ENCODE results near the gene PARN. TPM values are rescaled to one million over a fixed set of nuclear protein-coding genes. Genes with fewer than 3 reads are reported as not detected.

Gene PARN
- total and polyA plus RNA-seq, 2 of the 4 experiments (the other 2 are of a cell fraction): 24.6 to 25.1 TPM

GRCh38 chr16:14676633-14677032 lies 46.6 kb upstream of the PARN start:
- no peak overlapping the region for H2AK9ac ChIP-seq (replicated peaks; ENCODE audit: low read depth, low read length, poor library complexity)
- no peak overlapping the region for H4K91ac ChIP-seq (ENCODE audit: insufficient read depth, low read depth, low read length)
- in situ Hi-C loops (cut with MboI; ENCODE audit: low sequenced_read_pairs): no loop called here
- no TSS peak for BruUV-seq (replicated peaks)
- H2BK120ac ChIP-seq (ENCODE audit: low read depth, low read length): no peak overlapping the region
- H3K36me3 ChIP-seq (ENCODE audit: control insufficient read depth, insufficient read depth, low read length): no peaks in the 10 kb centered on the region
- H3K27ac ChIP-seq (ENCODE audit: insufficient read depth, low read length): no peak overlapping the region
- H3K79me1 ChIP-seq (ENCODE audit: low read depth in 1 of 2, low read length in 2 of 2): no peaks in the 10 kb centered on the region
- ATAC-seq (ENCODE audit: low read depth) (no peak), DNase-seq (no peak)
- H3K14ac ChIP-seq (replicated peaks; ENCODE audit: low read depth, low read length): no peak overlapping the region
- H4K8ac ChIP-seq (ENCODE audit: low read depth in 2 of 2, low read length in 2 of 2): no peak overlapping the region
- dilution Hi-C loops (cut with HindIII; ENCODE audit: low sequenced_read_pairs, unreplicated experiment): no loop called here
- TF ChIP-seq RAD21 (IDR thresholded peaks at IDR 0.05; ENCODE audit: low read length) (no peak), SMC3 (IDR thresholded peaks at IDR 0.05; ENCODE audit: low read depth, low read length) (no peak), BHLHE40 (IDR thresholded peaks at IDR 0.05; ENCODE audit: low read depth, low read length) (no peak), MAZ (IDR thresholded peaks at IDR 0.05; ENCODE audit: borderline replicate concordance, low read depth, low read length) (no peak), NFE2L2 (IDR thresholded peaks at IDR 0.05; ENCODE audit: low read depth, low read length) (no peak), ELK1 (IDR thresholded peaks at IDR 0.05; ENCODE audit: borderline replicate concordance, low read depth, low read length) (no peak), RCOR1 (IDR thresholded peaks at IDR 0.05; ENCODE audit: insufficient replicate concordance, low read length) (no peak)
- CTCF ChIA-PET: no interaction called here
- H2BK15ac ChIP-seq (ENCODE audit: low read depth, low read length): no peak overlapping the region
- no peak overlapping the region for H3K23ac ChIP-seq (ENCODE audit: low read depth, low read length)
- intact Hi-C loops (cut with micrococcal nuclease): no loop called here
- H2BK5ac ChIP-seq (ENCODE audit: low read depth, low read length, poor library complexity, severe bottlenecking): no peak overlapping the region
- H3K18ac ChIP-seq (ENCODE audit: low read depth, low read length): no peak overlapping the region
- H3K9ac ChIP-seq (ENCODE audit: low read depth, low read length): no peak overlapping the region
- WGBS, 2 experiments (ENCODE audit: extremely low coverage in 2 of 2, insufficient read length in 1 of 2): no CpG with 5 or more reads among the region's 3 CpGs
- H4K5ac ChIP-seq (ENCODE audit: low read depth, low read length): no peak overlapping the region
- H2BK20ac ChIP-seq (ENCODE audit: low read depth, low read length): no peak overlapping the region
- H2AFZ ChIP-seq (replicated peaks; ENCODE audit: low read length, poor library complexity): no peak overlapping the region
- no peak overlapping the region for H3K4ac ChIP-seq (ENCODE audit: low read depth, low read length)
- H2AK5ac ChIP-seq (ENCODE audit: low read depth, low read length): no peak overlapping the region
- H3K9me1 ChIP-seq (ENCODE audit: insufficient read depth, low read length): 0 out of 2 replicates have a peak, but pooled peaks cover 3% of the 10 kb centered on the region
- H3K27me3 ChIP-seq (ENCODE audit: control insufficient read depth, insufficient read depth, low read length): no peaks in the 10 kb centered on the region
- H3K4me2 ChIP-seq (ENCODE audit: low read depth, low read length): no peak overlapping the region
- H4K20me1 ChIP-seq (ENCODE audit: insufficient read depth, low read length): no peaks in the 10 kb centered on the region
- POLR2A ChIA-PET (ENCODE audit: unreplicated experiment): no interaction called here
- H3K4me3 ChIP-seq (ENCODE audit: insufficient read depth, low read depth, low read length): no peak overlapping the region
- no peaks in the 10 kb centered on the region for H3K4me1 ChIP-seq (ENCODE audit: control insufficient read depth, insufficient read depth, low read length)
- H3K56ac ChIP-seq (ENCODE audit: extremely low read depth, insufficient read depth, low read length): no peak overlapping the region
- H3K9me3 ChIP-seq (ENCODE audit: control insufficient read depth, insufficient read depth, low read length): no peaks in the 10 kb centered on the region
